AG04450 (cell line): Measurements from ENCODE around the gene EP400. TPM values are rescaled to one million over a fixed set of nuclear protein-coding genes. Genes with fewer than 3 reads are reported as not detected.

Experiments
- CTCF ChIA-PET: fragments of 300-600, 350-600 bp; formaldehyde crosslinking; extraction: SDS; loops from one replicate; lab custom pipeline; 2022; ENCODE audit warnings: antibody characterized with exemption, inconsistent platforms; lab: Charles Lee
- POLR2A ChIA-PET: fragments of 350-600 bp; formaldehyde crosslinking; extraction: SDS; loops from one replicate; lab custom pipeline; 2021; ENCODE audit warnings: antibody characterized with exemption, inconsistent platforms; lab: Yijun Ruan, JAX
- DNase-seq: peaks from one replicate; pipeline ENCODE4 v3.0.0-alpha.2; 2011; ENCODE audit warnings: low read depth, low spot score
- H3K27ac ChIP-seq: one replicate; pipeline ENCODE4 v1.5.1; 2012; ENCODE audit warnings: low read depth, low read length, control low read depth
- H3K27me3 ChIP-seq: one replicate; pipeline ENCODE4 v1.6.0; 2012; ENCODE audit warnings: low read length; ENCODE audit not compliant: control insufficient read depth, insufficient read depth
- H3K4me3 ChIP-seq: 2 replicates; pipeline ENCODE4 v1.5.1; 2011; ENCODE audit warnings: mild to moderate bottlenecking, low read depth, low read length, control low read depth
- H3K9me3 ChIP-seq: 2 replicates; pipeline ENCODE4 v1.5.1; 2012; ENCODE audit warnings: low read length; ENCODE audit not compliant: control insufficient read depth, insufficient read depth
- polyA plus RNA-seq: library from polyadenylated mRNA; depleted of rRNA; stranded (reverse); fragments of >200 nt; gene quantifications from 2 replicates; pipeline ENCODE4 v1.2.3, GENCODE V29; 2011
- TF ChIP-seq, protein P1 (sequence below): IDR thresholded peaks from 2 replicates; pipeline ENCODE4 v1.5.1; 2011; ENCODE audit warnings: low read depth, low read length, control low read depth, inconsistent platforms

EP400 gene
- polyA plus RNA-seq, 1 experiment = 5.4 TPM

DNA sequence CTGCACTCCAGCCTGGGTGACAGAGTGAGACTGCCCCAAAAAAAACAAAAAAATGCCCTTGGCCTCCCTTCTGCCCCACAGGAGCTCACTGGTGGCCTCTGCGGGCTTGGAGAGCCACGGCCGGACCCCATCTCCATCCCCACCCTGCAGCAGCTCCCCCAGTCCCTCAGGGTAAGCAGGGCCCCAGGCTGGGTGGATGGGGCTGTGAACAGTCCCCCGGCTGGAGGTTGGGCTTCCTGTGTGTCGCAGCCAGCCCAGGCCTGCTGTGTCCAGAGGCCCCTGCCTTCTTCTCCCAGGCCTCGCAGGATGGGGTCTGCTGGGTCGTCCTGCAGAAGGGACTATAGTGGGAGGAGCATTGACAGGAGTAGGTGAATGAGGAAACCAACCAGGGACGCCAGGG lies 36.1 kb upstream of the EP400 start:
- ChIA-PET CTCF (no interaction called here), POLR2A (no interaction called here)
- Histone ChIP-seq H3K27me3 (no peaks in the 10 kb centered on the region), H3K9me3 (no peaks in the 10 kb centered on the region; the same call in 1 of the 2 replicates), H3K4me3 (no peak overlapping the region), H3K27ac (no peak overlapping the region)
- no peak for DNase-seq
- TF ChIP-seq, protein P1, sequence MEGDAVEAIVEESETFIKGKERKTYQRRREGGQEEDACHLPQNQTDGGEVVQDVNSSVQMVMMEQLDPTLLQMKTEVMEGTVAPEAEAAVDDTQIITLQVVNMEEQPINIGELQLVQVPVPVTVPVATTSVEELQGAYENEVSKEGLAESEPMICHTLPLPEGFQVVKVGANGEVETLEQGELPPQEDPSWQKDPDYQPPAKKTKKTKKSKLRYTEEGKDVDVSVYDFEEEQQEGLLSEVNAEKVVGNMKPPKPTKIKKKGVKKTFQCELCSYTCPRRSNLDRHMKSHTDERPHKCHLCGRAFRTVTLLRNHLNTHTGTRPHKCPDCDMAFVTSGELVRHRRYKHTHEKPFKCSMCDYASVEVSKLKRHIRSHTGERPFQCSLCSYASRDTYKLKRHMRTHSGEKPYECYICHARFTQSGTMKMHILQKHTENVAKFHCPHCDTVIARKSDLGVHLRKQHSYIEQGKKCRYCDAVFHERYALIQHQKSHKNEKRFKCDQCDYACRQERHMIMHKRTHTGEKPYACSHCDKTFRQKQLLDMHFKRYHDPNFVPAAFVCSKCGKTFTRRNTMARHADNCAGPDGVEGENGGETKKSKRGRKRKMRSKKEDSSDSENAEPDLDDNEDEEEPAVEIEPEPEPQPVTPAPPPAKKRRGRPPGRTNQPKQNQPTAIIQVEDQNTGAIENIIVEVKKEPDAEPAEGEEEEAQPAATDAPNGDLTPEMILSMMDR = no peak

DNA sequence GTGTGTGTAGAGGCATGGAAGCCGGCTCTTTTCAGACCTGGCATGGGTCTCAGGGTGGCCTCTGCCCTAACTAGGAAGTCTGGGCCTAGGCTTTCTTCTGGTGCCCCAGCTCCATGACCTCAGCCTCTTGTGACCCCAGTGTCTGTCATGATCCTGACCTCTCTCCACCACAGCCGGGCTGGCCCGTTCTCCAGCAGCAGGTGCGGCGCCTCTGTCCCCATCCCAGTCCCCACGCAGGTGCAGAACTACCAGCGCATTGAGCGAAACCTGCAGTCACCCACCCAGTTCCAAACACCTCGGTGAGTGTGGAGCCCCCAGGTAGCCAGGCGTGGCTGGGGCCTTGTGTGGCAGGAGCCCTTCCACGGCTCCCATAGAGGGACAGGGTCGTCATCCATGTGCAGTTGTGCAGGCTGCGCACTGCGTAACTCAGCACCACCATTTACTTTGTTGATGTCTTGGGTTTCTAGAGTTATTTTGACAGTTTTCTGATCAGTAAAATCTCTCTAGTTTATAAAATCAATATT lies 35.5 kb upstream of the EP400 start:
- DNase-seq = no peak
- Histone ChIP-seq H3K27me3 (no peaks in the 10 kb centered on the region), H3K9me3 (no peaks in the 10 kb centered on the region; the same call in 1 of the 2 replicates), H3K4me3 (no peak overlapping the region), H3K27ac (no peak overlapping the region)
- TF ChIP-seq, protein P1 = no peak
- ChIA-PET CTCF (no interaction called here), POLR2A (no interaction called here)

DNA sequence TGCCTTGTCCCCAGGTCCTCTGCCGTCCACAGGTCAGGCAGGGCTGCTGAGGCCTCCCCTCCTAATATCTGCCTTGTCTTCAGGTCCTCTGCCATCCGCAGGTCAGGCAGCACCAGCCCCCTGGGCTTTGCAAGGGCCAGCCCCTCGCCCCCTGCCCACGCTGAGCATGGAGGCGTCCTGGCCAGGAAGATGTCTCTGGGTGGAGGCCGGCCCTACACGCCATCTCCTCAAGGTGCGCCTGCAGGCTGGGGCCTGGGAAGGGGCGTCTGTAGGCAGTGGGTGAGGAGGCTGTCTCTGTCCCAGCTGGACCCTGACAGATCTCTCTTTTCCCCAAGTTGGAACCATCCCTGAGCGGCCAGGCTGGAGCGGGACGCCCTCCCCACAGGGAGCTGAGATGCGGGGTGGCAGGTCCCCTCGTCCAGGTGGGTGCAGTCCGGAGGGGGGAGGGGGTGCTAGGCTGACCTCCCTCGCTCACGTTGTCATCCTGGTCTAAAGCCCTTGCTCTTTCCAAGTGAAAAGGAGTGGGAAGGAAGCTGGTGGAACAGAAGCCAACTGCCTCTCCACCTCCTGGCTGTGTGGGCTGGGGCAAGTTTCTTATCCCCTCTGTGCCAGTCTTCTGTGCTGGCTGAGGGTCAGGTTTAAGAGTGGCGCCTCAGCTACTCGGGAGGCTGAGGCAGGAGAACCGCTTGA lies 34.6 kb upstream of the EP400 start:
- CTCF ChIA-PET = no interaction called here
- Histone ChIP-seq H3K4me3 (no peak overlapping the region), H3K27me3 (no peaks in the 10 kb centered on the region), H3K9me3 (no peaks in the 10 kb centered on the region; the same call in 1 of the 2 replicates), H3K27ac (no peak overlapping the region)
- no peak for DNase-seq
- TF ChIP-seq, protein P1 = no peak
- POLR2A ChIA-PET = no interaction called here

DNA sequence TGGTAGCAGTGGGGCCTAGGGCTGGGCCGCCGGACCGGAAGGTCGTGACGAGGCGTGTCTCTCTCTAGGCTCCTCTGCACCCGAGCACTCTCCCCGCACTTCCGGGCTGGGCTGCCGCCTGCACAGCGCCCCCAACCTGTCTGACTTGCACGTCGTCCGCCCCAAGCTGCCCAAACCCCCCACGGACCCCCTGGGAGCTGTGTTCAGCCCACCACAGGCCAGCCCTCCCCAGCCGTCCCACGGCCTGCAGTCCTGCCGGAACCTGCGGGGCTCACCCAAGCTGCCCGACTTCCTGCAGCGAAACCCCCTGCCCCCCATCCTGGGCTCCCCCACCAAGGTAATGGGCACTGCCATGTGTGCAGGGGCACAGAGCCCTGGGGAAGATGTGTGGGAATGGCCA lies 33.9 kb upstream of the EP400 start:
- Histone ChIP-seq H3K27ac (no peak overlapping the region), H3K9me3 (no peaks in the 10 kb centered on the region; the same call in 1 of the 2 replicates), H3K4me3 (no peak overlapping the region), H3K27me3 (no peaks in the 10 kb centered on the region)
- TF ChIP-seq, protein P1 = no peak
- CTCF ChIA-PET = no interaction called here
- no peak for DNase-seq
- POLR2A ChIA-PET = no interaction called here

DNA sequence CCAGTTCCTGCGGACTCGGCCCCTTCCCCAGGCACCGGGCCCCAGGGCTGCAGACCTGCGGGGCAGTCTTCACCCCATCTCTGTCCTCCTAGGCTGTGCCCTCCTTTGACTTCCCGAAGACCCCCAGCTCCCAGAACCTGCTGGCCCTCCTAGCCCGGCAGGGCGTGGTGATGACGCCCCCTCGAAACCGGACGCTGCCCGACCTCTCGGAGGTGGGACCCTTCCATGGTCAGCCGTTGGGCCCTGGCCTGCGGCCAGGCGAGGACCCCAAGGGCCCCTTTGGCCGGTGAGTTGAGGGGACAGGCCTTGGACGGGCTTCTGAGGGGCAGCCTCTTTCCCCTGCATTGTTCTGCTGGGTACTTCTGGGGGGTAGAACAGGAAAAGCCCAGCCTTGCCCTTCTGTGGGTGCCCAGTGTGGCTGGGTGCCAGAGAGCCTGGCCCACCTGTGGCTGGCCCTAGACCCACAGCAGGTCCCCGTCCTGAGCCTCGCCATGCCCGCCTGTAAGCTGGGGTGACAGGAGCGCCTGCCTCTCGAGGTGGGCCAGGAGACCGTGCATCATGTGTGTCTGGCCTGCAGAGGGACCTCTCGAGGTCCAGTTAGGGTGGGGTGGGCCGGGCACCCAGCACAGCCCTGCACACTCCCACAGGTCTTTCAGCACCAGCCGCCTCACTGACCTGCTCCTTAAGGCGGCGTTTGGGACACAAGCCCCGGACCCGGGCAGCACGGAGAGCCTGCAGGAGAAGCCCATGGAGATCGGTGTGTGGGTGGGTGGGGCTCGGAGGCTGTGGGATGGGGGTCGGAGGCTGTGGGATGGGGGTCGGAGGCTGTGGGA lies 33.2 kb upstream of the EP400 start:
- DNase-seq = no peak
- Histone ChIP-seq H3K27me3 (no peaks in the 10 kb centered on the region), H3K9me3 (no peaks in the 10 kb centered on the region; the same call in 1 of the 2 replicates), H3K27ac (no peak overlapping the region), H3K4me3 (no peak overlapping the region)
- POLR2A ChIA-PET = no interaction called here
- CTCF ChIA-PET = no interaction called here
- TF ChIP-seq, protein P1 = no peak
